SK-N-MC (cell line): ENCODE results near the gene RNF186.
"Not testable (repeated sequence)": the region's sequence is repeated elsewhere in the genome, so short reads cannot be mapped to it uniquely, and the experiment has no call there.

Source experiments
- EZH2 ChIP-seq: fragments of 200-600 bp; sonication (generic); IDR thresholded peaks from one replicate; pipeline ENCODE4 v1.6.1; 2017; ENCODE audit warnings: antibody characterized with exemption
- POLR2AphosphoS5 ChIP-seq: IDR thresholded peaks from 2 replicates; pipeline ENCODE4 v1.6.1; 2012; ENCODE audit warnings: mild to moderate bottlenecking, low read depth, low read length, borderline replicate concordance

- TF ChIP-seq EZH2, POLR2AphosphoS5: not testable (repeated sequence)
These were observed 24.8 kb downstream of the RNF186 start for GRCh38 chr1:19790061-19790975.
